Activated naive CD4-positive, alpha-beta T cell treated with anti-CD3 and anti-CD28 coated beads, Interleukin-2, amount 50 U/mL, for 16 hours (primary cell): ENCODE data around the gene C6orf47.
"Not testable (repeated sequence)": the region's sequence is repeated elsewhere in the genome, so short reads cannot be mapped to it uniquely, and the experiment has no call there.

Source experiments
- DNase-seq: peaks from one replicate; pipeline ENCODE4 v3.0.0-alpha.2; 2020

C6orf47 gene

GRCh38 chr6:31660381-31661261 lies at the start of gene C6orf47:
TSS of gene C6orf47 (minus strand) at chr6:31660778. CDS start at chr6:31659947, 831 bp downstream.
- peak; percentile 72 for DNase-seq

DNA sequence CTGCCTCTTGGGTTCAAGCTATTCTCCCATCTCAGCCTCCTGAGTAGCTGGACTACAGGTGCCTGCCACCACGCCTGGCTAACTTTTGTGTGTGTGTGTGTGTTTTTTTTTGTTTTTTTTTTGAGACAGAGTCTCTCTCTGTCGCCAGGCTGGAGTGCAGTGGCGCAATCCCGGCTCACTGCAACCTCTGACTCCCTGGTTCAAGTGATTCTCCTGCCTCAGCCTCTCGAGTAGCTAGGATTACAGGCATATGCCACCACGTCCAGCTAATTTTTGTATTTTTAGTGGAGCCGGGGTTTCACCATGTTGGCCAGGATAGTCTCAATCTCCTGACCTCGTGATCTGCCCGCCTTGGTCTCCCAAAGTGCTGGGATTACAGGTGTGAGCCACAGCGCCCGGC lies 48.6 kb upstream of the C6orf47 start:
- DNase-seq = not testable (repeated sequence)

DNA sequence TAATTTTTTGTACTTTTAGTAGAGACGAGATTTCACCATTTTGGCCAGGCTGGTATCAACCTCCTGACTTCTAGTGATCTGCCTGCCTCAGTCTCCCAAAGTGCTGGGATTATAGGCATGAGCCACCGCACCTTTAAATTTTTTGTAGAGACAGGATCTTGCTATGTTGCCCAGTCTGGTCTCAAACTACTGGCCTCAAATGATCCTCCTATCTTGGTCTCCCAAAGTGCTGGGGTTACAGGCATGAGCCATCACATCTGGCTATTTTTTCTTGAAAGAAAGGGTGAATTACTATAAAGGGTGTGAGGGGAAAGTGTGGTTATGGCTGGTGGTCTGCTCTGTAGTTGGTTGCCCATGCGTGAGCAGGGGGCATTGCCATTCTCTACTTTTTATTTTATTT lies 47.6 kb upstream of the C6orf47 start:
- DNase-seq = no peak

DNA sequence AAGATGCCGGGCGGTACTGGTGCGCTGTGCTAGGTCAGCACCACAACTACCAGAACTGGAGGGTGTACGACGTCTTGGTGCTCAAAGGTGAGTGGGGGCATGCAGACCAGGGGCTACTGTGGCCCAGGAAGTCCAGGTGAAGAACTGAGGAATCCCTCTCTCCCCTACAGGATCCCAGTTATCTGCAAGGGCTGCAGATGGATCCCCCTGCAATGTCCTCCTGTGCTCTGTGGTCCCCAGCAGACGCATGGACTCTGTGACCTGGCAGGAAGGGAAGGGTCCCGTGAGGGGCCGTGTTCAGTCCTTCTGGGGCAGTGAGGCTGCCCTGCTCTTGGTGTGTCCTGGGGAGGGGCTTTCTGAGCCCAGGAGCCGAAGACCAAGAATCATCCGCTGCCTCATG lies 47.1 kb upstream of the C6orf47 start:
- DNase-seq = no peak

- no peak for DNase-seq
Observed at GRCh38 chr6:31706599-31706998, 46.0 kb upstream of the C6orf47 start, which contains the start of gene LY6G6F. TSS of gene LY6G6F (plus strand) at chr6:31706866. CDS start at chr6:31706907, 41 bp downstream.

DNA sequence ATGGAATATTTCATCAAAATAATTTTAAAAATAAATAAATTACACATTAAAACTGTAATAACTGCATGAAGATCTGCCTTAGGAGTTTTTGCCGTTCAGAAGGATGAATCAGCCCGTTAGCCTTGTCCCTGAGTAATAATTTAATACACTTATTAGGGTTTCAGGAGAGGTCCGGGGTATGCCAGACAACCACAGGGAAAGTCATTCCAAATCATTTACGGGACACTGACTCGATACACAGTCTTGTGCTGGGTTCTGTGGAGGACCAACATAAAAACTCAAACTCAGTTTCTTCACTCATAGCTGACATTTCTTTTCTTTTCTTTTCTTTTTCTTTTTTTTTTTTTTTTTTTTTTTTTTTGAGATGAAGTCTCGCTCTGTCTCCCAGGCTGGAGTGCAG lies 45.4 kb upstream of the C6orf47 start:
- no peak for DNase-seq

- peak; percentile 97 for DNase-seq
Observed at GRCh38 chr6:31702819-31703716, 42.5 kb upstream of the C6orf47 start, which contains the start of gene ABHD16A. TSS of gene ABHD16A (minus strand) at chr6:31703324. CDS start at chr6:31703281, 43 bp downstream.

GRCh38 chr6:31702405-31702818 lies 41.8 kb upstream of the C6orf47 start:
- DNase-seq = peak; percentile 46

GRCh38 chr6:31701666-31702404 lies 41.3 kb upstream of the C6orf47 start:
- no peak for DNase-seq

DNA sequence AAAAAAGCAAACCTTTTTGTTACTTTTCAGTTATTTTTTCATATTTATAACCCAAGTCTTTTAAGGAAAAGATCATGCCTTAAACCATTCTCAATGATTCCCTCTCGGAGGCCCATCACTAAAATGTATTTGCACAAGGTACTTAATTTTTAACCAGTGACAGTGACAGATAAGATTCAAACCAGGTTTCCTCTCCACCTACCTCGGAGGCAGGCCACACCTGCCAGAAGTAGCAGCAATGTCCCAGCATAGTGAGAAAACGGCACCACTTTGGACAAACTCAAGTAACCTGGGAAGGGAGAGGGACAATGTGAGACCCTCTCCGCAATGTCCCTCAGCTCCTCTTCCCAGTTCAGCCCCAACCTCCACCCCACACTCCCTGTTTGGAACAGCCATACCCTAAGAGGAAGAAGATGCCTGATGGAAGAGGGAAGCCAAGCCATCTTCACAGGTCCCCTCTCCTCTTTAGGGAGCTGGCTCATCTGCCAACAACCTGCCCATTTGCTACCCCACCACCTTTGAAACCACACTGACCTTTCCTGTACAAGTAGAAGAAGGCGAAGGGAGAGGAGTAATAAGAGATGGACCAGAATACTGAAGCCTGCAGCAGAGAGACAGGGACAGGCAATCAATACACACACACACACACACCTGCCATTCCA lies 40.3 kb upstream of the C6orf47 start:
- DNase-seq = no peak

- no peak for DNase-seq
Observed at GRCh38 chr6:31697555-31697954, 37.0 kb upstream of the C6orf47 start.

GRCh38 chr6:31693535-31693934 lies 33.0 kb upstream of the C6orf47 start:
- DNase-seq = no peak

DNA sequence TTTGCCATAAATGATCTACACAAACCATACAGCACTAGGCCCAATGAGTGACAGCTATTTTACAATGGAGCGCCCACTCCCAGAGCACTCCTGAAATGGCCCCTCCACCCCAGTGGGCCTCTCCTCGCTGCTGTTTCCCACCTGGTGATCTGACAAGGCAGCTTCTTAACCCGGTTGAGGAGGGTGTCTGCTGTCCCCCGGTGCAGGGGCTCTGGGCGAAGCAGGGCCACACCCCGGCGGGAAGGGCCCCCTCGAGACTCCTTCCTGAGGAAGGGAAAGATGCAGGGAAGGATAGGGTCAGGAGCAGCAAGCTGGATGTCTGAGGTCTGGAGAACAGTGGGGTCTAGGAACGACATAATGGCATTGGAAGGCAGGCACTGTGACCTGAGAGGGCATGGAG lies 32.3 kb upstream of the C6orf47 start:
- no peak for DNase-seq

- no peak for DNase-seq
Observed at GRCh38 chr6:31692353-31692752, 31.8 kb upstream of the C6orf47 start.

DNA sequence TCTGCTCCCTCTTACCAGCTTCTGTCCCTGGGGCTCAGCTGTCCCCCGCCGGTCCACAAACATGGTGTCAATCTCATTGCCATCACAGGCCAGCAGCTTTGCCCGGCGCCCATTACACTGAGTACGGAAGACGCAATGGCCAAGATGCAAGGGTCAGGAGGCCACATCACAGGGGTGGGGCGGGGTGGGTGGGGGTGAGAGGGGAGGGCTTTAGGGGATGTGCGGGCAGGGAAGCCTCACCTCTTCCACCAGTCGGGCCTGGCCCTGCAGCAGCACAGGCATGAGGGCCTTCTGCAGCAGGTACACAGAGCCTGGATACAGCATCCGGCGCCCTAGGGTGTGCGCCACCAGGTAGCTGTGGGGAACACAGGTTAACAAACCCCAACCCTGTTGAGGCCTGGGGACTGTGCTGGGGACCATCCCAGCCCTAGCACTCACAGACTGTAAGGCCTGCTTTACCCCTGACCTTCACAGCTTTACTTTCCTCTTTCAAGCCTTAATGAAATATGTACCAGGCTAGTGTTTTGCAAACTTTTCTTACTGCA lies 31.1 kb upstream of the C6orf47 start:
- no peak for DNase-seq

DNA sequence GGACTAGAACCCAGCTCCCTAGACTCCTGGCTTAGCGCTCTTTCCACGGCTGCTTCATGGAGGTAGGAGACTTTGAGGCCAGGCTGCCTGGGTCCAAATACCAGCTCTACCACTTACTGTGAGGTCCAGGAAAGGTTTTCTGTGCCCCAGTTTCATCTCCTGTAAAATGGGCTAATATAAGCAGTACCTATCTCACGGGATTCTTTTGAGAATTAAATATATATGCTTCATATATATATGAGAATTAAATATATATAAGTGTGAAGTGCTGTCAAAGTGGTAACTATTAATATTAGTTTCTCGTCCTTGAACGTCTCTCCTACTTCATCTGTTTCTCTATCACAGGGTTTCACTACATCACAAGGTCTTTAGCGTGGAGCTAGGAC lies 30.5 kb upstream of the C6orf47 start:
- DNase-seq = no peak

GRCh38 chr6:31690231-31691077 lies 29.9 kb upstream of the C6orf47 start:
- DNase-seq = no peak

- DNase-seq = no peak
Observed at GRCh38 chr6:31689249-31690110, 28.9 kb upstream of the C6orf47 start.

DNA sequence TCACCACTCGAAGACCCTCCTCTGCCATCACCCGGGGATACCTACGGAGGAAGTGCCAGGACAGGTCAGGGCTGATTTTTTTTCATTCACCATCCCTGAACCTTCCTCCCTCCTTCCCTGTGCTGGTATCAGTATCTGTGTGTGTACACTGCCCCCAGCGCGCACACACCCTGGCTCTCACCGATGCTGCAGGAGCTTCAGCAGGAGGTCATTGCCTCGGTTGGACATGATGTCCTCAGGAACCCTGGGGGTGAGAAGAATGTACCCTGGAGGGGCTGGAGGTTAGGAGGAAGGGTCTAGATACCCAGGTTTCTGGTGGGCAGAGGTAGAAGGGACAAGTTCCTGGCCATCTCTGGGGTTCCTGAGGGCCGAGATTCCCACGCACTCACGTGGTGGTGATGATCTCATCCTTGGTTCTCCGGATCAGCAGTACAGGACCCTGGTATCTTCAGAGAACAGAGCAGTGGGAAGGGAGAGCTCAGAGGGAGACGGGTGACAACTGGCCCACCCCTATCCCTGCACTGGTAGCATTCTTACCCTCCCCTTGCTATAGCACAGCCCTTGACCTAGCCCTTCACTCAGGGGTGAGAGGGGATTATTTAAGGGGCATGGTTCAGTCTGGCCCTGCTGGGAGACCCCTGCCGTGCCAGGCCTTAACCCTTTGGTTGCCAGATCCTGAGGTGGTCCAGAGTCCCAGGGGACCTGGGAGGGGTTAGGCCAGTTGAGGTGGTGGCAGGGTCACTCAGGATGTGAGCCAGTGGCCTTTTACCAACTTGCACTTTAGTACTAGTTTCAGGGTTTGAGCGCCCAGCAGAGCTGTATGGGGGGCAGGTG lies 27.5 kb upstream of the C6orf47 start:
- DNase-seq = no peak
